Bronchial epithelial cell (primary cell): ENCODE results near the gene CDCA7. TPM values are rescaled to one million over a fixed set of nuclear protein-coding genes. Genes with fewer than 3 reads are reported as not detected.

Source experiments
- DNase-seq: peaks from one replicate; pipeline ENCODE4 v3.0.0-alpha.2; 2010; ENCODE audit warnings: low read depth
- FAIRE-seq: peaks from 2 replicates; lab custom pipeline; 2011; peaks lifted over from hg19 to GRCh38; lab: Jason Lieb, UNC
- H3K27me3 ChIP-seq: 2 replicates; pipeline ENCODE4 v1.5.1; 2011; ENCODE audit warnings: low read length; ENCODE audit not compliant: control insufficient read depth, insufficient read depth
- H3K36me3 ChIP-seq: 2 replicates; pipeline ENCODE4 v1.5.1; 2011; ENCODE audit warnings: low read length; ENCODE audit not compliant: control insufficient read depth, insufficient read depth
- H3K4me3 ChIP-seq: 2 replicates; pipeline ENCODE4 v1.5.1; 2011; ENCODE audit warnings: mild to moderate bottlenecking, low read depth, low read length, control low read depth
- total RNA-seq: library from RNA; depleted of rRNA; stranded (reverse); fragments of >200 nt; gene quantifications from 2 replicates; pipeline ENCODE4 v1.2.1, GENCODE V29; 2014
- TF ChIP-seq, protein P1 (sequence below): IDR thresholded peaks from 2 replicates; pipeline ENCODE4 v1.5.1; 2011; ENCODE audit warnings: mild to moderate bottlenecking, moderate library complexity, low read length, control low read depth, inconsistent platforms; ENCODE audit not compliant: insufficient read depth, severe bottlenecking

The CDCA7 gene
- total RNA-seq, 1 donor from 2014 or later, result 2.4 TPM

DNA sequence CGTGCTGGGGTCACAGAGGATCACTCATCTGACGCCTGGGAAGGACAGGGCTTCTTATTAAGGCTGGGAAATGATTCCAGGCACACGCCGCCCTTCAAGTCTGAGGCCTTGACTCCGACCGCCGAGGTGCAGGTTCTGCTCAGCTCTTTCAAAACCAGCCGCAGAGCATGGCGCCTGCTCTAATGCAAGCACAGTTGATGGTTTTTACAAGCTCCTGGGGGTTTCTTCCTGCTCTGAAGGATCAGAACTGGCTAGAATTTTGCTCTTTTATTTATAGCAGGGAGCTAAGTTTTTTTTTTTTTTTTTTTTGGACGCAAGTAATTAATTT lies 32.0 kb downstream of the CDCA7 start:
- H3K27me3 ChIP-seq, result no peaks in the 10 kb centered on the region
- H3K4me3 ChIP-seq, result no peak overlapping the region
- DNase-seq (no peak), FAIRE-seq (no peak)
- peaks cover 1% of the 10 kb centered on the region for H3K36me3 ChIP-seq
- TF ChIP-seq, protein P1, sequence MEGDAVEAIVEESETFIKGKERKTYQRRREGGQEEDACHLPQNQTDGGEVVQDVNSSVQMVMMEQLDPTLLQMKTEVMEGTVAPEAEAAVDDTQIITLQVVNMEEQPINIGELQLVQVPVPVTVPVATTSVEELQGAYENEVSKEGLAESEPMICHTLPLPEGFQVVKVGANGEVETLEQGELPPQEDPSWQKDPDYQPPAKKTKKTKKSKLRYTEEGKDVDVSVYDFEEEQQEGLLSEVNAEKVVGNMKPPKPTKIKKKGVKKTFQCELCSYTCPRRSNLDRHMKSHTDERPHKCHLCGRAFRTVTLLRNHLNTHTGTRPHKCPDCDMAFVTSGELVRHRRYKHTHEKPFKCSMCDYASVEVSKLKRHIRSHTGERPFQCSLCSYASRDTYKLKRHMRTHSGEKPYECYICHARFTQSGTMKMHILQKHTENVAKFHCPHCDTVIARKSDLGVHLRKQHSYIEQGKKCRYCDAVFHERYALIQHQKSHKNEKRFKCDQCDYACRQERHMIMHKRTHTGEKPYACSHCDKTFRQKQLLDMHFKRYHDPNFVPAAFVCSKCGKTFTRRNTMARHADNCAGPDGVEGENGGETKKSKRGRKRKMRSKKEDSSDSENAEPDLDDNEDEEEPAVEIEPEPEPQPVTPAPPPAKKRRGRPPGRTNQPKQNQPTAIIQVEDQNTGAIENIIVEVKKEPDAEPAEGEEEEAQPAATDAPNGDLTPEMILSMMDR, result no peak

DNA sequence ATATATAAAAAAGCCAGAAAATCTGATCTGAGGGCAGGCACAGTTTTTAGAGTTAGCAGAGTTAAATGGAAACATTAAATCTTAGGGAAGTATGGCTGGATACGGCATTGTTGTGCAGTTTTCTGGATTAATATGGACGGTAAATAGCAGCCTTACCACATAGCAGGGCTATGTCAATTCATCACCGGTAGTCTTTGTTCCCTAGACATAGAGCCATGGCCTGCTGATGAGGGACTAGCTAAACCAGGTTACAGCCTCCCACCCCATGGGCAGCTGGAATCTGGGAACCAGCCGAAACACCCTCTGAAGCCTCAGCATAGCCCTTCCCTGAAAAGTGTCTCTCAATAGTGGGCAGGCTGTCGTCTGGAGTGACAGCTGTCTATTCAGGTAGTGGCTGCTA lies 32.4 kb downstream of the CDCA7 start:
- TF ChIP-seq, protein P1, result no peak
- no peak for DNase-seq
- FAIRE-seq, result no peak

DNA sequence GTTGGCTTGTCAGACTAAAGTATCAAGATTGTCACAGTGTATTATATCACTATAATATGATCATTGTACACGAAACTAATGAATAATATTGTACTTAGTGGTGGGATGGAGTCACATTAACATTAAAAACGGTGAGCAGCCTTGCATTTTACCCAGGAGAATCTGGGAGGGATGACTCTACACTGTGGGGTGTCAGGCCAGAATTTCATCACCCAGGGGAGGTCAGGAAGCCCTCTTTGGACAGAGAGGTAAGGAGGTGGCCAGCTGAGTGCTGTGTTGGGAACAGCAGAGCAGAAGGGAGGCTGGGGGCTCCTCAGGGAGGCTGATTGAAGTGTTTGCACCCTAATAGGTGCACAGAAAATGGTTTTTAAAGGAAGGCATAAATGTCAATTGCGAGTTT lies 33.0 kb downstream of the CDCA7 start:
- no peak for DNase-seq
- H3K27me3 ChIP-seq, result no peaks in the 10 kb centered on the region
- FAIRE-seq, result no peak
- H3K36me3 ChIP-seq, result peaks cover 1% of the 10 kb centered on the region
- no peak overlapping the region for H3K4me3 ChIP-seq
- TF ChIP-seq, protein P1, result no peak

More for the DNA sequence above, 32.4 kb downstream of the CDCA7 start:
- Histone ChIP-seq H3K4me3 (no peak overlapping the region), H3K36me3 (peaks cover 1% of the 10 kb centered on the region), H3K27me3 (no peaks in the 10 kb centered on the region)

DNA sequence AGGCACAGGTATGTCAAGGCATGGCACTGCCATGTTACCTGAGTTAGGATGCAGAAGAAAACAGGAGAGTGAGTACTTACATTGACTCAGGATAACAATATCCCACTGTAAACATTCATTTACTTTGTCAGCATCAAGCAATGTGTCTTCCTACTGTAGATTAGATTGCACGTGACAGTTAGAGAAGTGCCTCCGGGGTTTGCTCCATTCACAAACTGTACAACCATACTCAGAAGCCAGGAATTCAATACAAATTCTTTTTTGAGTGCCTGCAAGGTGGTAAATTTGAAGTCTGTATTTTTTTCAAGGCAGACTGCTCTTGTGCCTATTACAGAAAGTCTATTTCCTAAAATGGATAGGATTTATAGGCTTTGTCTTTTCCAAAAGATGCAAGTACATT lies 34.1 kb downstream of the CDCA7 start:
- peaks cover 1% of the 10 kb centered on the region for H3K36me3 ChIP-seq
- H3K4me3 ChIP-seq, result no peak overlapping the region
- DNase-seq (no peak), FAIRE-seq (no peak)
- TF ChIP-seq, protein P1, result no peak
- no peaks in the 10 kb centered on the region for H3K27me3 ChIP-seq

DNA sequence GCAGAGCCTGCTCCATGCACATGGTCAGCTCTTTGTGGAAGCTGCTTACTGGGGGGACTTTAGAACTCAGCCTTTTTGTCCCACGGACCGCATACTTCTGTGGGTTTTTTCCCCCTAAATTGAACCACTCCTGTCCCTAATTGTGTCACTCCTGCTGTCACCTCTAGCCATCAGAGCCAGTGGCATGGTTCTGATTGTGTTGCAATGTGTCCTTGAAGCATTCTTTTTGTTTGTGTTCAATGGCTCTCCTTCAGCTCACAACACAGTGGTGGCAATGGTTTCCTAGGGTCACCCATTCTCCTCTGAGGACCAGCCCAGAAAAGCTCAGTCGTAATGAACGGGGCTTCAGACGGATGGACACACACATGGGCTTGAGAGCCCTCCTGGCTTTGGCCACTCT lies 35.4 kb downstream of the CDCA7 start:
- H3K4me3 ChIP-seq, result no peak overlapping the region
- no peaks in the 10 kb centered on the region for H3K36me3 ChIP-seq
- TF ChIP-seq, protein P1, result no peak
- DNase-seq (no peak), FAIRE-seq (peak; percentile 7)
- H3K27me3 ChIP-seq, result no peaks in the 10 kb centered on the region

DNA sequence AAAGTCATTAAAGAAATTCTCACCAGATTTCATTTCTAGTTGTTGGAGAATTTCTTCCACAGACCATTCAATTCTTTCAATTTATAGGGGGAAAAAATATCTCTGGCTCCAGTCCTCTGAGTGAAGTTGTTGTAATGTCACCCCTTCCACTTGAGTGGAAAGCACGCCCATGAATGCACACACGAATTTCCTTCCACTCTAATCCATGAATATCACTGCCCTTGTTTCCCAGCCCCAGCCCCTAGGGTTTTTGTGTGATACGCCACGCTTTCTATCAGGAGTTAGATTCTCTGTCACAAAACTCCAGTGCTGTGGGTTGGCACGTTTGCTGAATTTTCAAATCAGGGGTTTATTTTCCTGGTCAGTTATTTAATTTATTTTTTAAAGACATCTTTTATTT lies 38.1 kb downstream of the CDCA7 start:
- H3K27me3 ChIP-seq, result no peaks in the 10 kb centered on the region
- FAIRE-seq, result no peak
- no peak for DNase-seq
- no peaks in the 10 kb centered on the region for H3K36me3 ChIP-seq
- TF ChIP-seq, protein P1, result no peak
- no peak overlapping the region for H3K4me3 ChIP-seq
